A673 (cell line): ENCODE data around the gene ALG1. TPM values are rescaled to one million over a fixed set of nuclear protein-coding genes. Genes with fewer than 3 reads are reported as not detected.

Experiments
- BruUV-seq: library from RNA; stranded (reverse); fragments of 400-500 nt; replicated peaks from 2 replicates; lab custom pipeline; 2021; lab: Mats Ljungman, UMichigan
- CTCF ChIA-PET: fragments of 300-600 bp; sonication (Branson Sonifier 250); formaldehyde crosslinking; loops from one replicate; lab custom pipeline; 2022; ENCODE audit warnings: antibody characterized with exemption; lab: Charles Lee
- POLR2A ChIA-PET: fragments of 300-600 bp; sonication (Branson Sonifier 250); formaldehyde crosslinking; loops from one replicate; lab custom pipeline; 2022; ENCODE audit warnings: antibody characterized with exemption; ENCODE audit not compliant: low non-redundant PET; lab: Charles Lee
- DNase-seq: peaks from one replicate; pipeline ENCODE4 v3.0.0-alpha.2; 2015; ENCODE audit warnings: low spot score
- H3K27ac ChIP-seq: fragments of 200-600 bp; sonication (generic); 2 replicates; pipeline ENCODE4 v1.5.1; 2016; ENCODE audit warnings: mixed run types, low read depth, mild to moderate bottlenecking, mixed read lengths, antibody characterized with exemption, low read length; ENCODE audit not compliant: poor library complexity, severe bottlenecking
- H3K27me3 ChIP-seq: fragments of 200-600 bp; sonication (generic); replicated peaks from 2 replicates; pipeline ENCODE4 v1.6.1; 2017; ENCODE audit warnings: mixed run types, low read depth, mild to moderate bottlenecking, mixed read lengths, antibody characterized with exemption, low read length; ENCODE audit not compliant: insufficient read depth, poor library complexity
- H3K36me3 ChIP-seq: fragments of 200-600 bp; sonication (generic); 2 replicates; pipeline ENCODE4 v1.6.1; 2016; ENCODE audit warnings: mixed run types, mild to moderate bottlenecking, mixed read lengths, antibody characterized with exemption, low read length; ENCODE audit not compliant: insufficient read depth, poor library complexity, severe bottlenecking
- H3K4me1 ChIP-seq: fragments of 200-600 bp; sonication (generic); 2 replicates; pipeline ENCODE4 v1.6.1; 2017; ENCODE audit warnings: mixed run types, mild to moderate bottlenecking, mixed read lengths, antibody characterized with exemption, low read length; ENCODE audit not compliant: insufficient read depth, poor library complexity, severe bottlenecking
- H3K4me3 ChIP-seq: fragments of 200-600 bp; sonication (generic); 2 replicates; pipeline ENCODE4 v1.5.1; 2016; ENCODE audit warnings: low read depth, mixed run types, mild to moderate bottlenecking, mixed read lengths, low read length; ENCODE audit not compliant: poor library complexity, severe bottlenecking
- H3K9me3 ChIP-seq: fragments of 200-600 bp; sonication (generic); 2 replicates; pipeline ENCODE4 v1.6.1; 2016; ENCODE audit warnings: mixed run types, low read depth, mild to moderate bottlenecking, mixed read lengths, antibody characterized with exemption, low read length; ENCODE audit not compliant: poor library complexity, severe bottlenecking
- EZH2 ChIP-seq: fragments of 200-600 bp; sonication (generic); IDR thresholded peaks from 2 replicates; pipeline ENCODE4 v1.6.1; 2017; ENCODE audit warnings: borderline replicate concordance, low read depth, mild to moderate bottlenecking, mixed read lengths, antibody characterized with exemption, low read length; ENCODE audit not compliant: poor library complexity, severe bottlenecking
- intact Hi-C: fragments of 100-400 bp; cut with micrococcal nuclease; formaldehyde crosslinking; loops from one replicate; pipeline ENCODE4 v1.10.0; 2022; ENCODE audit not compliant: unreplicated experiment
- total RNA-seq: library from RNA; stranded (reverse); gene quantifications from 2 replicates; pipeline ENCODE4 v1.2.3, GENCODE V29; 2021
- TF ChIP-seq, protein P1 (sequence below): fragments of 300-800, 200-600 bp; sonication (generic); conservative IDR thresholded peaks from 2 replicates; pipeline ENCODE4 v1.5.1; 2017; ENCODE audit warnings: low read depth, mild to moderate bottlenecking, antibody characterized with exemption, low read length, moderate library complexity, mixed read lengths

Gene ALG1
- total RNA-seq, 1 experiment from 2014 or later: 29.8 TPM

GRCh38 chr16:5064915-5065314 lies 6.7 kb upstream of the ALG1 start:
- TF ChIP-seq, protein P1, sequence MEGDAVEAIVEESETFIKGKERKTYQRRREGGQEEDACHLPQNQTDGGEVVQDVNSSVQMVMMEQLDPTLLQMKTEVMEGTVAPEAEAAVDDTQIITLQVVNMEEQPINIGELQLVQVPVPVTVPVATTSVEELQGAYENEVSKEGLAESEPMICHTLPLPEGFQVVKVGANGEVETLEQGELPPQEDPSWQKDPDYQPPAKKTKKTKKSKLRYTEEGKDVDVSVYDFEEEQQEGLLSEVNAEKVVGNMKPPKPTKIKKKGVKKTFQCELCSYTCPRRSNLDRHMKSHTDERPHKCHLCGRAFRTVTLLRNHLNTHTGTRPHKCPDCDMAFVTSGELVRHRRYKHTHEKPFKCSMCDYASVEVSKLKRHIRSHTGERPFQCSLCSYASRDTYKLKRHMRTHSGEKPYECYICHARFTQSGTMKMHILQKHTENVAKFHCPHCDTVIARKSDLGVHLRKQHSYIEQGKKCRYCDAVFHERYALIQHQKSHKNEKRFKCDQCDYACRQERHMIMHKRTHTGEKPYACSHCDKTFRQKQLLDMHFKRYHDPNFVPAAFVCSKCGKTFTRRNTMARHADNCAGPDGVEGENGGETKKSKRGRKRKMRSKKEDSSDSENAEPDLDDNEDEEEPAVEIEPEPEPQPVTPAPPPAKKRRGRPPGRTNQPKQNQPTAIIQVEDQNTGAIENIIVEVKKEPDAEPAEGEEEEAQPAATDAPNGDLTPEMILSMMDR: no peak
- no peak for TF ChIP-seq EZH2
- no TSS peak for BruUV-seq
- Histone ChIP-seq H3K4me1 (no peaks in the 10 kb centered on the region), H3K36me3 (no peaks in the 10 kb centered on the region), H3K27ac (no peak overlapping the region), H3K4me3 (no peak overlapping the region), H3K27me3 (peaks cover 54% of the 10 kb centered on the region), H3K9me3 (no peaks in the 10 kb centered on the region)
- POLR2A ChIA-PET: no interaction called here
- CTCF ChIA-PET: no interaction called here
- intact Hi-C loops: no loop called here
- no peak for DNase-seq

- H3K36me3 ChIP-seq: no peaks in the 10 kb centered on the region
- intact Hi-C loops: no loop called here
- no peaks in the 10 kb centered on the region for H3K9me3 ChIP-seq
- no peak overlapping the region for H3K4me3 ChIP-seq
- DNase-seq: no peak
- H3K27ac ChIP-seq: no peak overlapping the region
- peaks cover 54% of the 10 kb centered on the region for H3K27me3 ChIP-seq
- no peaks in the 10 kb centered on the region for H3K4me1 ChIP-seq
- BruUV-seq: no TSS peak
- CTCF ChIA-PET: no interaction called here
- POLR2A ChIA-PET: no interaction called here
- TF ChIP-seq EZH2: no peak
- TF ChIP-seq, protein P1: no peak
These were observed 6.3 kb upstream of the ALG1 start for GRCh38 chr16:5065326-5065725.

DNA sequence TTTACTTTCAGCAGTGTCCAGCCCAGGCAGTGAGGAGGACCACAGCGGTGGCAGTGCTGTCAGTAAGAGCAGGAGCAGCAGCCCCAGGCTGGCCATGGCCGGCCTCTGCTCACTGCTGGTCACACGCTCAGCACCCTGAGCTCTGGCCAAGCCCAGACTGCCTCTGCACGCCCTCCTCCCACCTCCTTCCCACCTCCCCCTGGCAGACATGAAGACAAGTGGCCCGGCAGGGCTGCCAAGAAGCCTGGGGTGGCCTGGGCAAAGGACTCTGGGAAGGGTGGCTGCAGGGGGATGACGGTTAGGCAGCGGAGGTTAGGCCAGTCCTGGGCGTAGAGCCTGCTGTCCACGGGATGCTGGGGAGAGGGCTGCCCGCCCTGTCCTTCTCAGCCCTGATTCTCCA lies 5.8 kb upstream of the ALG1 start, which contains the start of gene C16orf89:
C16orf89 (minus strand) TSS at position 144 of the 400 bp plus-strand sequence; CDS start at position 96, 48 bp downstream.
- H3K27ac ChIP-seq: no peak within 1 kb of the TSS
- H3K9me3 ChIP-seq: no peaks in the 10 kb centered on the region
- CTCF ChIA-PET: no interaction called here
- no peaks in the 10 kb centered on the region for H3K36me3 ChIP-seq
- no peak for TF ChIP-seq EZH2
- TF ChIP-seq, protein P1: no peak
- POLR2A ChIA-PET: no interaction called here
- BruUV-seq: no TSS peak
- no peak for DNase-seq
- intact Hi-C loops: no loop called here
- H3K4me3 ChIP-seq: no peak within 1 kb of the TSS
- H3K27me3 ChIP-seq: peaks cover 54% of the 10 kb centered on the region
- no peaks in the 10 kb centered on the region for H3K4me1 ChIP-seq
